IMR-90 (cell line): ENCODE measurements around the gene DISC1.

Experiments
- CTCF ChIP-seq: conservative IDR thresholded peaks from 2 replicates; pipeline ENCODE4 v1.5.1; 2012; ENCODE audit warnings: mild to moderate bottlenecking, low read depth, low read length, improper control_type of control experiment
- MAFK ChIP-seq: IDR thresholded peaks from 2 replicates; pipeline ENCODE4 v1.6.1; 2012; ENCODE audit warnings: low read depth, low read length, improper control_type of control experiment
- POLR2A ChIP-seq: IDR thresholded peaks from 2 replicates; pipeline ENCODE4 v1.6.1; 2012; ENCODE audit warnings: mild to moderate bottlenecking, low read depth, low read length
- RAD21 ChIP-seq: IDR thresholded peaks from 2 replicates; pipeline ENCODE4 v1.6.1; 2012; ENCODE audit warnings: low read length, improper control_type of control experiment
- USF2 ChIP-seq: fragments of 150-350 bp; IDR thresholded peaks from 2 replicates; pipeline ENCODE4 v1.6.1; 2017; ENCODE audit warnings: mild to moderate bottlenecking, antibody characterized with exemption, low read length, low read depth

- TF ChIP-seq CTCF = no peak
- TF ChIP-seq POLR2A = no peak
- no peak for TF ChIP-seq MAFK
- no peak for TF ChIP-seq USF2
- TF ChIP-seq RAD21 = no peak
Measured at GRCh38 chr1:231983588-231984193, 357.1 kb downstream of the DISC1 start.
